ENCODE results near the gene SHISA3. TPM values are rescaled to one million over a fixed set of nuclear protein-coding genes. Genes with fewer than 3 reads are reported as not detected.

The SHISA3 gene
- total RNA-seq, 6 donors from 2014 or later, result 0.76 to 5.9 (median 2.1) TPM; not detected in 1

- no peaks in the 10 kb centered on the region for H3K4me1 ChIP-seq
- WGBS, 2 donors, result 62 to 64% methylated on average over 2 of the region's 2 CpGs
- DNase-seq, result no peak
- peak in 1 of 2 donors; percentile 47 for ATAC-seq (ENCODE audit: low FRiP score in 2 of 2)
- H3K36me3 ChIP-seq, result peaks cover 0 to 8% (median 5%) of the 10 kb centered on the region in 4 donors
- peak overlapping the region in 1 of 4 donors; percentile 21 for H3K27ac ChIP-seq
- no peaks in the 10 kb centered on the region for H3K9me3 ChIP-seq
- TF ChIP-seq POLR2AphosphoS5 (IDR thresholded peaks at IDR 0.05) (no peak), POLR2A (IDR thresholded peaks at IDR 0.05) (no peak), EP300 (IDR thresholded peaks at IDR 0.05) (no peak)
- TF ChIP-seq, protein P1, sequence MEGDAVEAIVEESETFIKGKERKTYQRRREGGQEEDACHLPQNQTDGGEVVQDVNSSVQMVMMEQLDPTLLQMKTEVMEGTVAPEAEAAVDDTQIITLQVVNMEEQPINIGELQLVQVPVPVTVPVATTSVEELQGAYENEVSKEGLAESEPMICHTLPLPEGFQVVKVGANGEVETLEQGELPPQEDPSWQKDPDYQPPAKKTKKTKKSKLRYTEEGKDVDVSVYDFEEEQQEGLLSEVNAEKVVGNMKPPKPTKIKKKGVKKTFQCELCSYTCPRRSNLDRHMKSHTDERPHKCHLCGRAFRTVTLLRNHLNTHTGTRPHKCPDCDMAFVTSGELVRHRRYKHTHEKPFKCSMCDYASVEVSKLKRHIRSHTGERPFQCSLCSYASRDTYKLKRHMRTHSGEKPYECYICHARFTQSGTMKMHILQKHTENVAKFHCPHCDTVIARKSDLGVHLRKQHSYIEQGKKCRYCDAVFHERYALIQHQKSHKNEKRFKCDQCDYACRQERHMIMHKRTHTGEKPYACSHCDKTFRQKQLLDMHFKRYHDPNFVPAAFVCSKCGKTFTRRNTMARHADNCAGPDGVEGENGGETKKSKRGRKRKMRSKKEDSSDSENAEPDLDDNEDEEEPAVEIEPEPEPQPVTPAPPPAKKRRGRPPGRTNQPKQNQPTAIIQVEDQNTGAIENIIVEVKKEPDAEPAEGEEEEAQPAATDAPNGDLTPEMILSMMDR (IDR thresholded peaks at IDR 0.05), result no peak
- H3K4me3 ChIP-seq, result no peak overlapping the region
- H3K27me3 ChIP-seq, result no peaks in the 10 kb centered on the region
Measured at GRCh38 chr4:42412251-42412650, 15.0 kb downstream of the SHISA3 start.

GRCh38 chr4:42415281-42415680 lies 18.0 kb downstream of the SHISA3 start:
- no peak for ATAC-seq (ENCODE audit: low FRiP score in 2 of 2)
- no peaks in the 10 kb centered on the region for H3K27me3 ChIP-seq
- H3K4me1 ChIP-seq, result no peaks in the 10 kb centered on the region
- H3K9me3 ChIP-seq, result no peaks in the 10 kb centered on the region
- H3K4me3 ChIP-seq, result no peak overlapping the region
- TF ChIP-seq, protein P1 (IDR thresholded peaks at IDR 0.05), result no peak
- no peak for TF ChIP-seq EP300 (IDR thresholded peaks at IDR 0.05)
- TF ChIP-seq POLR2A (IDR thresholded peaks at IDR 0.05), result no peak
- TF ChIP-seq POLR2AphosphoS5 (IDR thresholded peaks at IDR 0.05), result no peak
- H3K36me3 ChIP-seq, result peaks cover 0 to 9% (median 7%) of the 10 kb centered on the region in 4 donors
- H3K27ac ChIP-seq, result no peak overlapping the region
- DNase-seq, result no peak
- 71 to 83% methylated on average over 1 of the region's 1 CpG for WGBS, 2 donors

GRCh38 chr4:42416017-42416416 lies 18.7 kb downstream of the SHISA3 start:
- DNase-seq (no peak), ATAC-seq (ENCODE audit: low FRiP score in 2 of 2) (no peak)
- WGBS, 2 donors, result 63 to 67% methylated on average over 3 of the region's 3 CpGs
- TF ChIP-seq POLR2AphosphoS5 (IDR thresholded peaks at IDR 0.05) (no peak), EP300 (IDR thresholded peaks at IDR 0.05) (no peak), POLR2A (IDR thresholded peaks at IDR 0.05) (no peak)
- TF ChIP-seq, protein P1 (IDR thresholded peaks at IDR 0.05), result no peak
- Histone ChIP-seq H3K27ac (no peak overlapping the region), H3K4me1 (no peaks in the 10 kb centered on the region), H3K27me3 (no peaks in the 10 kb centered on the region), H3K9me3 (no peaks in the 10 kb centered on the region), H3K36me3 (peaks cover 0 to 12% (median 11%) of the 10 kb centered on the region in 4 donors), H3K4me3 (no peak overlapping the region)

DNA sequence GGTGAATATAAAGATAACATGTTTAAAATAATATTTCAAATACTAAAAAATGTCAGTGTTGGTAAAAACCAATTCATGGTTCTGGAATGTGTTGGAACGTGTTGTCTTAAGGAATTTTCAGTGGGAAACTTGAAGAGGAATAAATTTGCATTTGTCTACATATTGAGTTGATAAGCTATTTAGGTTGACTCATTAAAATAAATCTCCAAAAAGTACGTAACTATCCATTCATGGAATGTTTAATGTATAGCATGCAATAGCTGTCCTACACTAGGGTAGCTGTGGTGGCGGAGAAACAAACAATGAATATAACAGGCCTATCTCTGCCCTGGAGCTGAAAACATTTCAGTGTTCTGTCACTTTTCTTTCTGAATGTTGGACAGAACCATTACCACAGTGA lies 20.3 kb downstream of the SHISA3 start:
- no peaks in the 10 kb centered on the region for H3K4me1 ChIP-seq
- no peaks in the 10 kb centered on the region for H3K9me3 ChIP-seq
- H3K4me3 ChIP-seq, result no peak overlapping the region
- TF ChIP-seq EP300 (IDR thresholded peaks at IDR 0.05) (no peak), POLR2AphosphoS5 (IDR thresholded peaks at IDR 0.05) (no peak), POLR2A (IDR thresholded peaks at IDR 0.05) (no peak)
- TF ChIP-seq, protein P1 (IDR thresholded peaks at IDR 0.05), result no peak
- DNase-seq (no peak), ATAC-seq (ENCODE audit: low FRiP score in 2 of 2) (no peak)
- no peaks in the 10 kb centered on the region for H3K27me3 ChIP-seq
- WGBS, 2 donors, result 90 to 93% methylated on average over 3 of the region's 3 CpGs
- H3K27ac ChIP-seq, result no peak overlapping the region
- peaks cover 0 to 22% (median 19%) of the 10 kb centered on the region in 4 donors for H3K36me3 ChIP-seq

GRCh38 chr4:42420140-42420539 lies 22.9 kb downstream of the SHISA3 start:
- no peaks in the 10 kb centered on the region for H3K4me1 ChIP-seq
- H3K27me3 ChIP-seq, result no peaks in the 10 kb centered on the region
- H3K36me3 ChIP-seq, result peaks cover 4 to 25% (median 17%) of the 10 kb centered on the region in 4 donors
- no peak for DNase-seq
- ATAC-seq (ENCODE audit: low FRiP score in 2 of 2), result no peak
- no peak overlapping the region for H3K27ac ChIP-seq
- H3K4me3 ChIP-seq, result no peak overlapping the region
- H3K9me3 ChIP-seq, result no peaks in the 10 kb centered on the region
- 92 to 93% methylated on average over 5 of the region's 5 CpGs for WGBS, 2 donors
- TF ChIP-seq POLR2A (IDR thresholded peaks at IDR 0.05), result no peak
- TF ChIP-seq, protein P1 (IDR thresholded peaks at IDR 0.05), result no peak
- TF ChIP-seq EP300 (IDR thresholded peaks at IDR 0.05), result no peak
- TF ChIP-seq POLR2AphosphoS5 (IDR thresholded peaks at IDR 0.05), result no peak

Data from upper lobe of left lung (tissue), 6 donors.